Activated CD4-positive, CD25-positive, alpha-beta regulatory T cell treated with anti-CD3 and anti-CD28 coated beads, Interleukin-2, amount 50 U/mL, for 16 hours (primary cell): ENCODE measurements around the gene FOXO4.
A peak's percentile ranks its signal among the peaks of the same experiment; 100 is the strongest.

Experiments used
- DNase-seq: peaks from one replicate; pipeline ENCODE4 v3.0.0-alpha.2; 2020; ENCODE audit warnings: low read depth, low spot score

The FOXO4 gene

DNA sequence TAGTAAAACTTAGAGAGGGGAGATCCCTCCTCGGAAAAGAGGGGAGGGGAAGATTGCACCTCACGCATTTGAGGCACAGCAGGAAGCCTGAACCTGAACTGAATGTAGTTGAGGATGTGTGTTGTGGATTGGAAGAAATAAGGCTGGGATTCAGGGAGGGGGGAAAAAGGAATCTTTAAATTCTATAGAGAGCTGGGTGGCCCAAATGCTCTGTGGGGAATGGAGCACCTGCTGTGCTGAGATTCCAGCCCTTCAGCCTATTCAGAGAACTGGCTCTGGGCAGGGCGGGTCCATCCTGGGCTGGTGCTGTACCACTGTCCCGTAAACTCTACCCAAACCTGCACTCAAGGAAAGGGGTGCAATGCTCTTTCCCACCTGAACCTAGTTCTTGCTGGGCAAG, 4.1 kb downstream of the FOXO4 start:
- DNase-seq, result no peak

DNA sequence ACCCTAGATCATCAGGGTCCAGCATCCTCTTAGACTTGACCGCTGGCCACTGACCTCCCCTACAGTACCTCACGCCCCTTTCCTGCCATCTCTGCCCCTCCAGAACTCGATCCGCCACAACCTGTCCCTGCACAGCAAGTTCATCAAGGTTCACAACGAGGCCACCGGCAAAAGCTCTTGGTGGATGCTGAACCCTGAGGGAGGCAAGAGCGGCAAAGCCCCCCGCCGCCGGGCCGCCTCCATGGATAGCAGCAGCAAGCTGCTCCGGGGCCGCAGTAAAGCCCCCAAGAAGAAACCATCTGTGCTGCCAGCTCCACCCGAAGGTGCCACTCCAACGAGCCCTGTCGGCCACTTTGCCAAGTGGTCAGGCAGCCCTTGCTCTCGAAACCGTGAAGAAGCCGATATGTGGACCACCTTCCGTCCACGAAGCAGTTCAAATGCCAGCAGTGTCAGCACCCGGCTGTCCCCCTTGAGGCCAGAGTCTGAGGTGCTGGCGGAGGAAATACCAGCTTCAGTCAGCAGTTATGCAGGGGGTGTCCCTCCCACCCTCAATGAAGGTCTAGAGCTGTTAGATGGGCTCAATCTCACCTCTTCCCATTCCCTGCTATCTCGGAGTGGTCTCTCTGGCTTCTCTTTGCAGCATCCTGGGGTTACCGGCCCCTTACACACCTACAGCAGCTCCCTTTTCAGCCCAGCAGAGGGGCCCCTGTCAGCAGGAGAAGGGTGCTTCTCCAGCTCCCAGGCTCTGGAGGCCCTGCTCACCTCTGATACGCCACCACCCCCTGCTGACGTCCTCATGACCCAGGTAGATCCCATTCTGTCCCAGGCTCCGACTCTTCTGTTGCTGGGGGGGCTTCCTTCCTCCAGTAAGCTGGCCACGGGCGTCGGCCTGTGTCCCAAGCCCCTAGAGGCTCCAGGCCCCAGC, 5.2 kb downstream of the FOXO4 start:
- DNase-seq, result no peak

DNA sequence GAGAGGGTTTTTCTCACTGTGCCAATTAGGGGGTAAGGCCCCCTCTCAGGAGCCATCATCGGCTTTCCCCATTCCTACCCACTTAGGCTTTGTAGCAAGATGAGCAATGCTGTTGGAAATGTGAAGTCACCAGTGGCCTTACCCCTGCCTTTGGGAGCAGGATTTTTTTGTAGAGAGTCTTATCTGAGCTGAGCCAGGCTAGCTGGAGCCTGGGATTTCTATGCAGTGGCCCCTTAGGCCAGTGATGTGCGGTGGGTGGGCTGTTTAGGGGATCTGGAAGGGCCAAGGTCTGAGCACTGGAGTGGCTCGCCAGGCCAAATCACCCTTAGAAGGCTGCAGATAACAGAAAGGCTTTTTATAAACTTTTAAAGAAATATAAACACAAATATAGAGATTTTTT, 6.6 kb downstream of the FOXO4 start:
- no peak for DNase-seq

DNA sequence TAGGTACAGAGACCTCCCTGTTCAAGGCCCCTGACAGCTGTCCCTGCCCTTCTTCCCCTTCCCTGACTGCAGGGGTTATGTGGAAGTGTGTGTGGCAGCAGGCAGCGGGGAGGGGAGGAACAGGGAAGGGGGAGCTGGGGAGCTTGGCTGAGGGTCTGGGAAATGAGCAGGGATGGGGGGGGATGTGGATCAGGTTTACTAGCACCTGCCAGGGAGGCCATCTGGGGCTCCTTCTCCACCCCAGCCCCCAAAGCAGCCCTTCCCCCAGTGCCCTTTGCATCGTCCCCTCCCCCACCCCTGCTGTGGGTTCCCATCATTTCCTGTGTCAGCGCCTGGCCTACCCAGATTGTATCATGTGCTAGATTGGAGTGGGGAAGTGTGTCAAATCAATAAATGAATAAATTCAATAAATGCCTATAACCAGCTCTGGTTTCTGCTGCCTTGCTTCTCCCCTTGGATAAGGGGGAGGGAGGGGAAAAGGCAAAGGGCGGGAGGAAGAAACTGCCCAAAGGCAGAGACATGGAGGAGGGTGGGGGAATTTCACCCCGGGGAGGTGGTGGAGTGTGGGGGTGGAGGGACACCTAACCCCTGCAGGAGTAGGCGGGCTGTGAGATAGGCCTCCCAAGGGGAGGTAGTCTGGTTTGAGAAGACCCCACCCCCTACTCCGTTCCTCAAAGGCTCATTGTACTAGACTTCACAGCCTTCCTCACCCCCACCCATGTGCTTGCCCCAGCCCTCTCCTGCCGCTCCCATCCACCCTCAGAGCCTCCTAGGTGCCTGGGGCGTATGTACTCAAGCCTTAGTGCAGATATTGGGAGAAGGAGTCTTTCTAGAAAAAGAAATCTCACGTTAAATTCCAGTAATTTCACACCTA, 7.7 kb downstream of the FOXO4 start:
- DNase-seq, result no peak

DNA sequence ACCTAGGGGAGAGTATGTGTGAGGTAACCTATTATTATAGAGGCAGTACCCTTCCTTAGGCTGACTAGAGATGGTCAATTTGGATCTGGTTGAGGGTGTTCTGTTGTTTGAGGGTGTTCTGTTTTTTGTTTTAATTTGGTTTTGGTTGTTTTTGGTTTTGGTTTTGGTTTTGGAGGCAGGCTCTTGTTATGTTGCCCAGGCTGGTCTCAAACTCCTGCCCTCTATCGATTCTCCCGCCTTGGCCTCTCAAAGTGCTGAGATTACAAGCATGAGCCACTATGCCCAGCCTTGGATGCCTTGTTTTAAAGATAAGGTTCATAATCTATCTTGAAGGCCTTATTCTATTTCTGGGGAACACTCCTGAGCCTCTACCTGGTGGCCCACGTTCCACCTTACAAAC, 10.0 kb downstream of the FOXO4 start:
- DNase-seq, result no peak

DNA sequence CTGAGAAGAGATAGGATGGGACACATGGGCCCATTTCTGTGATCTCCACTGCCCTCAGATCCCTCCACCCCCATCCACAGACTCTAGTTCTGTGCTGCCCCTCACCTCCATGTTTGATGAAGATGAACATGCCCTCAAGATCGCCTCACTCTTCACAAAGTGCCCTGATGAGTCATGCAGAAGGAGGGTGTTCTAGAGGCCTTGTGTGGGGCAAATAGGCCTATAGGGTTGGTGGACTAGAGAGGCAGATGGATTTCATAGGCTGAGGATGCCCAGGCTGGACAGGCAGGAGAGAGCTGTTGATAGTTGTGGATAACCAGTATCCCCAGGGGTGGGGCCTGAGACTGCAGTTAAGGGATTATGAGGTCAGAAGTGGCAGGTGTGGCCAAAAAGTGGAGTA, 10.8 kb downstream of the FOXO4 start, which contains the start of gene CXorf65:
CXorf65 (minus strand) TSS at position 314 of the 400 bp plus-strand sequence; CDS start at position 130, 184 bp downstream.
- DNase-seq, result no peak

DNA sequence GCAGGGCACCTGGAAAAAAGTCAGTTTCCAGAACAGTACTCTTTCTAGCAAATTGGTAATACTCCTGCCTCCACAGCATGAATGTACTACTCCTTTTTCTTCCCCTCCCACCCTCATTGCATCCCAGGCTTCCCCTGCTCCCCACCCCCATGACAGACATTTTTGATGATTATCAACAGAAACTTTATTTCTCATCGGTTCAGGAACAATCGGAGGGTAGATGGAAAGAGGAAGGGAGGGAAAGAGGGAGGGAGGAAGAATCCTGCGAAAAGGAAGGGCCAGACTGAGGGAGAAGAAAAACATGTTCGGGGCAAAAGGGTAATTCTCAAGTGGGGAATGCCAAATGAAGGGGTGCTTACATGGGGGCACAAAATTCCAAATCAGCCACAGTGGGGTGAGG, 11.6 kb downstream of the FOXO4 start:
- DNase-seq, result no peak

DNA sequence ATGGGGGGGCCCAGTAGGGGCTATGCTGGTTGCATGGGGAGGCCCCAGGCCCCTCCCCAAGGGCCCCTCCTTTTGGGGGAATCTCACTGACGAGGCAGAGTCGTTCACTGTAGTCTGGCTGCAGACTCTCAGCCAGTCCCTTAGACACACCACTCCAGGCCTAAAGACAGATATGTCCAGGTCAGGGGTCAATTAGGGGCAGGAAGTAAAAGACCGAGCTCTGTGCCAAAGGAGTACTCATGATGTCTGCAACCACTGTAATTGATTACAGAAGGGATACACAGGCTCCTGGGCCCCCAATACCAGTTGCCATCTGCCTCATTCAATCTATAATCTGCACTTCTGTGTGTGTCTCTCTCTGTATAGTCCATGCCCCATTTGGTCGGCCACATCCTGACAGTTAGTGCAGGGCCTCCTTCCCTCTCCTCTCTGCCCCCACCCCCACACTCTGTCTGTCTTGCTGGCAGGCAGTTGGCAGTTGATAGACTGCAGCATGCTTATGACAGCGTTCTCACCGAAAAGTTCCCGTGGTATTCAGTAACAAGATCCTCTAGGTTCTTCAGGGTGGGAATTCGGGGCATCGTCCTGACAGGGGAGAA, 12.2 kb downstream of the FOXO4 start:
- no peak for DNase-seq

DNA sequence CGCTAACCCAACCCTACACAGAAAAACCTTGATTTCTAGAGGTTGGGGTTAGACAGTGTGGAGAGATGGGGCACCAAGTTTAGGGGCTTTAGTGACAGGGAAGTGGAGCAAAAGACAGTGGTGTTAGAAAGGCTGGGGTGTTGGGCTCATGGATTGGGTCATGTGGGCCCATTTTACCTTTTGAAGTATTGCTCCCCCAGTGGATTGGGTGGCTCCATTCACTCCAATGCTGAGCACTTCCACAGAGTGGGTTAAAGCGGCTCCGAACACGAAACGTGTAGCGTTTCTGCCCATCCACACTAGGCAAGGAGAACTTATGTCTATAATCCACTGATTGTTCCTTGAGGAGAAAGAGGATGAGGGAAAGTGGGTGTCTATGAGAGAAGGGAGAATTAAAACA, 13.4 kb downstream of the FOXO4 start:
- DNase-seq, result no peak

DNA sequence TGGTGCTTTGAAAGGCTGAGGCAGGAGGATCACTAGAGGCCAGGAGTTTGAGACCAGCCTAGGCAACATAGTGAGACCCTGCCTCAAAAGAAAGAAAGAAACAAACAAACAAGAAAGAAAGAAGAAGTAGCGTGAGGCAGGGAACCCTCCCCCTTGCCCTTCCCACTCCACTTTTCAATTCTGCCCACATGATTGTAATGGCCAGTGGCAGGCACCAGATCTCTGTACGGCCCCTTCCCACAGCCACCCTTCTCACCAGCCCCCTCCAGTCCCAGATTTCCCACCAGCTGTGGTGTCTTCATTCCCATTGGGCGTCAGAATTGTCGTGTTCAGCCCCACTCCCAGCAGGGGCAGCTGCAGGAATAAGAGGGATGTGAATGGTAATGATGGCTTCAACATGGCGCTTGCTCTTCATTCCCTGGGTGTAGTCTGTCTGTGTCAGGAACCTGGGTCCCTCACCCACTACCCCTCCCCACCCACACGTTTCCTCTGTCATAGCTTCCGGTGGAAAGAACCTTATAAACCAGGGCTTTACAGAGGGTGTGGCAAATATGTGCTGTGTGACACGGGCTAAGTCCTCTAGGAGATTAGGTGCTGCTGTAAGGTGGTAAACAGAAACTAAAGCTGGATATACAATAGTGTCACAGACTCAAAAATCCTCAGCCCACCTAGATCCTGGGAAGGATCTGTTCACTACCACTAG, 15.6 kb downstream of the FOXO4 start, which contains the start of gene IL2RG:
IL2RG (minus strand) TSS at position 437 of the 703 bp plus-strand sequence; CDS start at position 399, 38 bp downstream.
- DNase-seq, result peak; percentile 69

DNA sequence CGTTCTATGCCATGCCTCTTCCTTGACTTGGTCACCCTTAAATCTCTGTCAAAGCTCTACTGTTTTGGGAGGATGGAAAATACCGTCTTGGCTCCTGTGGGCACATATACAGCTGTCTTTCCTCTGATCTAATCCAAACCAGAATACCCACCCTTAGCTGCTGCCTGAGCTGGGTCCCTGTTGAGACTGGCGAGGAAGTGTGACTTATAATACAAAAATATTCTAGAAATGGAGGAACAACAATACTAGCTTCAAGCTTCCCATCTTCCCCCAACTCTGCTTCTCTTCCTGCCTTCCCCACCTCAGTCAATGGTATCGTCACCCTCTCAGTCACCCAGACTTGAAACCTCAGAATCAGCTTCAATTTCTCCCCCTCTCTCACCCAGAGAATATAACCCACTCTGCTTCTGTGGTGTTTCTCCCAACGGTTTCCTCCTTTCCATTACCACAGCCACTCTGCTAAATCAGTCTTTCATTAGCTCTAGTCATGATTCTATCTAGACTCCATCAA, 16.3 kb downstream of the FOXO4 start:
- DNase-seq, result no peak

DNA sequence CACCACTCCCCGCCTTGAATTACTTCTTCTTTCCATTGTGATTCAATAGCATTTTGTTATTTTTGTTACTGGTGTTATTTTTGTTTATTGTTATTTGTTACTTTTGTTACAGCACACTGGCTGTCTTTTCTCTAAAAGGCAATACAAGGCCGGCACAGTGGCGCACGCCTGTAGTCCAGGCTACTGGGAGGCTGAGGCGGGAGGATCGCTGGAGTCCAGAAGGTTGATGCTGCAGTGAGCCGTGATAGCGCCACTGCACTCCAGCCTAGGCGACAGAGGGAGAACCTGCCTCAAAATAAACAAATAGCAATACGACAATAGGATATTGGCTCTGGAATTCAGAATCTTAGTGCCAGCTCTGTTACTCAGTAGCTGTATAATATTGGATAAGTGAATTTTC, 21.7 kb downstream of the FOXO4 start:
- no peak for DNase-seq

DNA sequence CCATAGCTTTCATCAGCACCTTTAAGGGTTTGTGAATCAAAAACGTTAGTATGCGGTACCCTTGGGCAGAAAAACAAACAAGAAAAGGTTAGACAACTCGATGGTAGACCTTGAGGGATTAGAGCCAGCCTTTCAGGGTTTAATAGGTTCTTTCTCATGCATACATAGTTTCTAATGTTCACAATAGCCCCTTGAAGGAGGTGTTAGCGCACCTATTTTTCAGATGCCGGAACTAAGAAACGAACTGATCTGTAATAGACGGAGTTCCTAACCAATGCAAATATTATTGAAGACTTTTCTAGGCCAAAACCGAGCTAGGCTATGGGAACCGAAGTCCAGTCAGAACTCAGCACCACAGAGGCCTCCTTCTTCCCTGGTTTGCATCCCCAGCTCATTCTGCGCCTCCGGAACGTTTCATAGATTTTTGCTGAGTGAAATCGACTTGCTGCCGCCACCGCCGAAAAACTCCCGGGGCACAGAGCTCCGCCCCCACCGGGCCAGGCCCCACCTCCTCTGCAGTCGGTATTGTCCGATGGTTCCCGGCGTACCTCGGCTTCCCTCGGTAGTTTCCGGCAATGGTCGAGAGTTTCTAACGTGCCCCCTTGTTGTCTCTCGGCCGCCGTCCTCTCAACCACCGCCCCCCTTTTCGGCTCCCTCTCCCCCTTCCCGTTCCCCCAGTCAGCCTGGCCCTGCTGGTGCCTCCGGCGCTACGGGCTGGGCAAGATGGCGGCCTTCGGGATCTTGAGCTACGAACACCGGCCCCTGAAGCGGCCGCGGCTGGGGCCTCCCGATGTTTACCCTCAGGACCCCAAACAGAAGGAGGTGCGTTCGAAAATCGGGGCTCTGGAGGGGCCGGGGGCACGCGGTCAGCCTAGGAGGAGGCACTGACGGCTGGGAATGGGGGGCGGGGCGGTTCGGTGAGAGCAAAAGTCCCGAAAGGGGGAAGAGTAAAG, 22.7 kb downstream of the FOXO4 start, which contains the start of gene MED12:
MED12 (plus strand) TSS at position 565 of the 953 bp plus-strand sequence; CDS start at position 724, 159 bp downstream.
- peak; percentile 56 for DNase-seq

DNA sequence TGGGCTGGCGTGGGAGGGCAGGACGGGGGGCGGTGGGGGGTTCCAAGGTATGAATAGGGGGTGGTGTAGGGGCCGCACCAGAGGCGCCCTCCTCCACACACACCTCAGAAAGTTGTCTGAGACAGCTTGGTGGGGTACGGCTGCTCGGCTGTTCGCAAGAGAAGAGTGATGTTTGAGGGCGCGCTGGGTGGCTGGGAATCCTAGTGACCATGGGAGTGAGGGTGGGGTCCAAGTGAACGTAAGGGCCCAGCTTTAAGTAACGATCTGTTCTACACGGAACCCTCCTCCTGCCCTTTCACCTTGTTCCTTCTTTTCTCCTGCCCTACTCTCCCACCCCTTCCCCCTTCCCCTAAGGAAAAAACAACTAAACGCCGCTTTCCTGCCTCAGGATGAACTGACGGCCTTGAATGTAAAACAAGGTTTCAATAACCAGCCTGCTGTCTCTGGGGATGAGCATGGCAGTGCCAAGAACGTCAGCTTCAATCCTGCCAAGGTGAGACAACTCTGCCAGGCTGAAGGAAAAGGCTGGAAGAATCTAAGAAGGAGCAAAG, 23.4 kb downstream of the FOXO4 start:
- DNase-seq, result no peak

DNA sequence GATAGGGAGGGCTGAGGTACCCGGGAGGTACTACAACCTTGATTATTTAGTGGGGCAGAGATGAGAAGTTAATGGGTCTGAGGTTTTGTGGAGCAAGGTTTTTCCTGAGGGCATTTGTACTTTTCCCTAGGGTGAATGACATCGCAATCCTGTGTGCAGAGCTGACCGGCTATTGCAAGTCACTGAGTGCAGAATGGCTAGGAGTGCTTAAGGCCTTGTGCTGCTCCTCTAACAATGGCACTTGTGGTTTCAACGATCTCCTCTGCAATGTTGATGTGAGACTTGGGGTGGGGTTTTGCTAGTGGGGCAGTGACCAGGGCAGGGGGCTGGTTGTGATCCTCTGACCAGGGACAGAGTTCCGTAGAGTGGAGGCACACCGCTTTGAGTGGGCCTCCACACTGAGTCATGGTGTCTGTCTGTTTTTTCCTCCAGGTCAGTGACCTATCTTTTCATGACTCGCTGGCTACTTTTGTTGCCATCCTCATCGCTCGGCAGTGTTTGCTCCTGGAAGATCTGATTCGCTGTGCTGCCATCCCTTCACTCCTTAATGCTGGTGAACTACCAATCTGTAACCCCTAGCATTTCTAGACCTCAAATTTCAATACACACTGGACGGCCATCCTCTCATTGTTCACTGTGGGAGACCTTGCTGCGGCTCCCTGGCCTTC, 32.6 kb downstream of the FOXO4 start:
- no peak for DNase-seq

DNA sequence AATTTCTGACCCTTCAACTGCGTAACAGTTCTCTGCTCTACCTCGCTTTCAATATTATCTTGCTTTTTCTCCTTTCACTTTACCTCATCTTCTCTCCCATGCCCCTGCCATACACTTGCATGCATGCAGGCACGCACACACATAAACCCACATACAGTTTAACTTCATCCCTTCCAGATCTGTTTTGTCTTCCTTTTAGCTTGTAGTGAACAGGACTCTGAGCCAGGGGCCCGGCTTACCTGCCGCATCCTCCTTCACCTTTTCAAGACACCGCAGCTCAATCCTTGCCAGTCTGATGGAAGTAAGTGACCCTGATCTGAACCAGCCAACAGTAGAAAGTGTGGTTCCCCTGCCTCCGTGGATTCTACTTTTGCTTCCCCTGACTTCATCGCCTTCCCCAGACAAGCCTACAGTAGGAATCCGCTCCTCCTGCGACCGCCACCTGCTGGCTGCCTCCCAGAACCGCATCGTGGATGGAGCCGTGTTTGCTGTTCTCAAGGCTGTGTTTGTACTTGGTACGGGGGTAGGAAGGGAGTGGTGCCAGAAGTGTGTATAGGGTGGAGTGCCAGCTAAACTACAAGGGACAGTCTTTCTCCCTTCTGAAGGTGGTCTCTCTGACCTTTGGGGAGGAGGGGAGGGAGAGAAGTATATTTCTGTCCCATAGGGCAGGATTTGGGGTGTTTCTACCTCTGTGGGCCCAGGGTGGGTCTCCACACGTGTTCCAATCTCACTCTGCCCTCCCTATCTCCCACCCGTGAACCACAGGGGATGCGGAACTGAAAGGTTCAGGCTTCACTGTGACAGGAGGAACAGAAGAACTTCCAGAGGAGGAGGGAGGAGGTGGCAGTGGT, 33.5 kb downstream of the FOXO4 start:
- peak; percentile 44 for DNase-seq

DNA sequence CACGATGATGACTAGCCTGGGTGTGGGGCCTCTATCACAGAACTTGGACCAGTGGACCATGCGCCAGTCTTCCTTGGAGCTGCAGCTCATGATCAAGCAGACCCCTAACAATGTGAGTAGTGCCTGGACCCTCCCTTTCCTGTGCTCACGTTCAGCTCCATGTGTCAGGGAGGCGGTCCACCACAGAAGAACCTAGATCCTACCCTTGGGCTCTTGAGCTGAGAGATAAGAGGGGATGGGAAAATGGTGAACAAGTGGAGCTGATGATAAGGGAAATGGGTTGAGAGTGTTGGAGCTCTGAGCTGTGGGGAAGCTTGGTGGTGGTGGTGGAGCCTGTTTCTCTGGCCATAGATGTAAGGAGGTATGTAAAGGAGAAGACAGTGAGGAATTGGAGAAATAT, 35.9 kb downstream of the FOXO4 start:
- no peak for DNase-seq

DNA sequence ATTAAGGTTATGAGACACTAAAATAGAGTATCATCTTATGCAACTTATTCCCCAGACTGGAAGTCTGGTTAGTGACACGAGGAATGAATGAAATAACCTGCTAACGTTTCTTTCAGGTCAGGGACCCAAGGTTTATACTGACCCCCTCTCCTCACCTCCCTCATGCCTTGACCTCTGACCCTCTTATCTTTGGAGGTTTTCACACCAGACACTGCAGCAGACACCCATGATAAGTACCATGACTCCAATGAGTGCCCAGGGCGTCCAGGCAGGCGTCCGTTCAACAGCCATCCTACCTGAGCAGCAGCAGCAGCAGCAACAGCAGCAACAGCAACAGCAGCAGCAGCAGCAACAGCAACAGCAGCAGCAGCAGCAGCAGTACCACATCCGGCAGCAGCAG, 44.8 kb downstream of the FOXO4 start:
- DNase-seq, result no peak
